AG20443 (cell line): ENCODE results near the gene CXCR3.
"Not testable (repeated sequence)": the region's sequence is repeated elsewhere in the genome, so short reads cannot be mapped to it uniquely, and the experiment has no call there.

Experiments used
- DNase-seq: peaks from one replicate; pipeline ENCODE4 v3.0.0; 2012; ENCODE audit warnings: low spot score, mixed read lengths

CXCR3 gene

GRCh38 chrX:71618303-71618721 lies at the start of gene CXCR3:
CXCR3 (minus strand) TSS chrX:71618511; CDS start chrX:71618449, 62 bp downstream.
- DNase-seq: no peak

- DNase-seq: no peak
Observed at GRCh38 chrX:71667328-71668247, 49.3 kb upstream of the CXCR3 start, which contains the start of gene LOC101059915. LOC101059915 (plus strand) TSS chrX:71667546.

- no peak for DNase-seq
Observed at GRCh38 chrX:71666240-71667223, 48.2 kb upstream of the CXCR3 start.

GRCh38 chrX:71665747-71666146 lies 47.4 kb upstream of the CXCR3 start:
- DNase-seq: no peak

DNA sequence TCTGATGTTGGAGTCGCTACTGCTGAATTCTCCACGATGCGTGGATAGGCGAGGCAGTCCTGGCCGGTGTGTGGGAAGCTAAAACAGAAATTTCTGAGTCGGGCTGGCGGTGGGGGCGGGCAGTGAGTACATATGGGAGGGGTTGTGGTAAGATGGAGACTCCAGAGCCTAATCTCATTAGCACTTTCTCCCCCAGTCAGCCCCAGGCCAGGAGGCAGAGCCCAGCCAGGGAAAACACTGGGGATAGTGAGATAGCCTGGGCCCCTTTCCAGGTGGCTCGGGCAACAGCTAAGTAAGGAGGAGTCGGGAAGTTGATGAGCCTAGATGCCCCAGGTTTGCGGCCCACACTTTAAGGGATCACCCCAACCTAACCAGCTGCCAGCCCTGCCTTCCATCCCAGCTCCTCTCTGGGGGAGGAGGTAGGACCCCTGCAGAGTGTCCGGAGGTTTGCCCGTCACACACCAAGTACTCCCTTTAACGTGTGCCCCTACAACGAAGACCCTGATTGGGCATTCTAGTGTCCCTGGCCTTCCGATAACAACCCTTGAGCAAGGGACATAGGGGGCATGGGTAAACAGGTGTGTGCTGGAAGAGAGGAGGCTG lies 46.7 kb upstream of the CXCR3 start:
- DNase-seq: no peak

DNA sequence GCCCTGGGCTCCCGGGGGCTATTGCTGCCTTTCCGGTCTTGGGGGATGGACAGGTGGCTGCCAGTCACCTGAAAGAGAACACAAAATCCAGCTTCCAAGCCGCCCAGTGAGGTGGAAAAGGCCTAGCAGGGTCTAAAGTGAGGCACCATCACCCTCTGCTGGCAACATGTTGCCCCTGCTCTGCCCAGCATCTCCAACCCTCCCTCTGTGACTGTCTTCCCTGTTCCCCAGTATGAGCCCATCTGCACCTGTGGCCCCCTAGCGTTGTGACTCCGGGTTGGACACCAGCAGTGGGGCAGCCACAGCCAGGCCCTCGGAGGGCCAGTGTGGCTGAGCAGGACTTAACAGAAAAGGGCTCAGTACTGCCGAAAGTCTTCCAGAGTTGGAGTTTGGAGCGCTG lies 45.9 kb upstream of the CXCR3 start:
- not testable (repeated sequence) for DNase-seq

DNA sequence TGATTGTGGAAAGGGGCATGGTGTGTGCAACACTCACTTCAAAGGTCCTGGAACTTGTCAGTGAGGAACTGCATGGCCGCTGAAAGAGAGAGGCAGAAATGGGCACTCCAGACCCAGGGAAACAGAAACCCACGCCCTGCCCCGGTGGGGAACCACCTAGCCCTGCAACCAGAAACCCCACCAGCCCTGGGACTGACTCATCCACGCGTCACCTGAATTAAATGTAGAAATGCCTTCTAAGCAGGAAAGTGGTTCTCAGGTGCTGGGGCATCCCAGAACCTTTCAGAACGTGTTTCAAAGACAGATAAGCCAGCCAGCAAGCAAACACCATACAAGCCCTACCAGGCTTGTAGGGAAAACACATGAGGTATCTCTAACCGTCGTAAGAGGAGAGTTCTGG lies 44.9 kb upstream of the CXCR3 start:
- not testable (repeated sequence) for DNase-seq

DNA sequence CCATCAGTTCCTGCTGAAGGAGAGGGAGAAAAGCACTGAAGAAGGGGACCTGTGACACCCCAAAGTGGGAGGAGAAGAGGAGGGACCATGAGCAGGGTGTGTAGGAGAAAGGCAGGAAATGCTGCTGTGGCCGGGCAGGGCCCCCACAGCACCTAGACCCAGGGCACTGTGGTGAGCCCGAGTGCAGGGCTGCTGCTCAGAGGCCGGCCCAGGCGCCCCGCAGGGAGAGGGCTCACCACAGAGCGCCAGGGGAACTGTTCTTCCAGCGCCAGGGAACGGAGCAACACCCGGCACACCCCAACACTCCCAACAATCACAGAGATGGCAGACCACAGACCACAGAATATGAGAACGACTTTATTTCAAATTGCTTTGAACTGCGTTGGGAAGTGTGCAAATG lies 44.3 kb upstream of the CXCR3 start:
- DNase-seq: not testable (repeated sequence)

- no peak for DNase-seq
Observed at GRCh38 chrX:71661919-71662318, 43.6 kb upstream of the CXCR3 start.

GRCh38 chrX:71660562-71661416 lies 42.5 kb upstream of the CXCR3 start:
- DNase-seq: no peak

GRCh38 chrX:71659959-71660358 lies 41.6 kb upstream of the CXCR3 start:
- no peak for DNase-seq

GRCh38 chrX:71659342-71659741 lies 41.0 kb upstream of the CXCR3 start:
- DNase-seq: no peak

DNA sequence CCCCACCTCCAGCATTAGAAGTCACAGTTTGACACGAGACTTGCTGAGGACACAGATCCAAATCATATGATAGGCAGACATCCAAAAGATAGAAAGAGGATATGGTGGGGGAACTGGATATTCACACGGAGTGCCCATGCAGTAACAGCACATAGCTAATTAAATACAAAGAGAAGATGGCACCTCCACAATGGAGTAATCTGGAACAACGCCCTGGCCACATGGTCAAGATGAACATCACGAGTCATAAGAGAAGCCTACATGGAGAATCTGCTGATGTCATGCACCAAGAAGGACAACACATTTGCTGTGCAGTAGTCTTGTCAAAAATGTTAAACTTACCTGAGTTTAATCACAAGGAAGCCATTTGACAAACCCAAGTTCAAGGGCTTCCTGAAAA lies 39.0 kb upstream of the CXCR3 start:
- no peak for DNase-seq

DNA sequence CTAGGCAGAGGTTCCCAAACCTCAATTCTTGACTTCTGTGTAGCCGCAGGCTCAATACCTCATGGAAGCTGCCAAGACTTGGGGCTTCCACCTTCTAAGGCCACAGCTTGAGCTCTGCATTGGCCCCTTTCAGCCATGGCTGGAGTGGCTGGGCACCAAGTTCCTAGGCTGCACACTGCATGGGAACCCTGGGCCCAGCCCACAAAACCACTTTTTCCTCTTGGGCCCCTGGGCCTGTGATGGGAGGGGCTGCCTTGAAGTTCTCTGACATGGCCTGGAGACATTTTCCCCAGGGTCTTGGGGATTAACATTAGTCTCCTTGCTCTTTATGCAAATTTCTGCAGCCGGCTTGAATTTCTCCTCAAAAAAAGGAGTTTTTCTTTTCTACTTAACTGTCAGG lies 35.0 kb upstream of the CXCR3 start:
- DNase-seq: no peak

- peak; percentile 56 for DNase-seq
Observed at GRCh38 chrX:71652405-71652804, 34.1 kb upstream of the CXCR3 start.

DNA sequence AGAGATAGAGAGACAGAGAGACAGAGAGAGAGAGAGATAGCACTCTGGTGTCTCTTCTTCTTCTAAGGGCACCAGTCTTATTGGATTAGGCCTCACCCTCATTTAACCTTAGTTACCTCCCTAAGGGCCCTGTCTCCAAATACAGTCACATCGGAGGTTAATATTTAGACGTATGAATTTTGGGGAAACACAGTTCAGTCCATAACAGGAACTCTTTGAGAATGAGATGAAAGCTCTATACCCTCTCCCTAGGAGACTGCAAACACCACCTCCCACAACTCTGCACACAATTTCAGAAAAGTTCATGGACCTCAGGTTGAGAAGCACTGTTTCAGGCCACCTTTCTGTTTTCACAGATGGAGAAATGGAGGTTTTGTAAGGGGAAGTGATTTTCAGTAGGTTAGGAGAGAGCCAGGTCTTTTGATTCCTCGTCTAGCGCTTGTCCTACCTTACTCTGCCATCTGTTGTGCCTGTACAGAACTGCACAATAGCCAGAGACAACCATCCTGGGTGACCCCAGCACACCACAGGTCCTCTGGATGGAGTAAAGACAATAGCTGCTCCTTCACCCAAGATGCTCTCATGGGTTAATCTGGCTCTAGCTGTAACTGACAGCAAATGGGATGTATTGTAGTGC lies 32.1 kb upstream of the CXCR3 start:
- DNase-seq: no peak

DNA sequence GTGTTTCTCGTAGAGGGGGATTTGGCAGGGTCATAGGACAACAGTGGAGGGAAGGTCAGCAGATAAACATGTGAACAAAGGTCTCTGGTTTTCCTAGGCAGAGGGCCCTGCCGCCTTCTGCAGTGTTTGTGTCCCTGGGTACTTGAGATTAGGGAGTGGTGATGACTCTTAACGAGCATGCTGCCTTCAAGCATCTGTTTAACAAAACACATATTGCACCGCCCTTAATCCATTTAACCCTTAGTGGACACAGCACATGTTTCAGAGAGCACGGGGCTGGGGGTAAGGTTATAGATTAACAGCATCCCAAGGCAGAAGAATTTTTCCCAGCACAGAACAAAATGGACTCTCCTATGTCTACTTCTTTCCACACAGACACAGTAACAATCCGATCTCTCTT lies 26.1 kb upstream of the CXCR3 start:
- DNase-seq: not testable (repeated sequence)

DNA sequence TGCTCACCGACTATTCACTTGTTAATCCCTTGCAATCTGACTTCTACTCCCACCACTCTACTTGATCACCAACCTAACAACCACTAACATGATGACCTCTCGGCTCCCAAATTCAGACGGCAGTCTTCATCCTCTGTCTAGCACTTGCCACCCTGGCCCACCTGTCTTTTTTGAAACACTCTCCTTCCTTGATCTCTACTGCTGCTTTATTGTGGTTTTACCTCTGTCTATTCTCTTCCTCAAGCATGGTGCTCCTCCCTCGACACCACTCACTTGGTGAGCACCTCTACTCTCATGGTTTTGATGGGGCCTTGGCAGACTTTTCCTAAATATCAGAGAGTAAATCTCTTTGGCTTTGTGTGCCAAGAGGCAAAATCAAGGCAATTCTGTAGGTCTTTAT lies 21.7 kb upstream of the CXCR3 start:
- DNase-seq: no peak

- no peak for DNase-seq
Observed at GRCh38 chrX:71638409-71638808, 20.1 kb upstream of the CXCR3 start.

- peak; percentile 45 for DNase-seq
Observed at GRCh38 chrX:71637848-71638247, 19.5 kb upstream of the CXCR3 start.

- DNase-seq: peak; percentile 27
Observed at GRCh38 chrX:71637253-71637618, 18.9 kb upstream of the CXCR3 start.
